PFSK-1 (cell line): ENCODE data around the gene ITM2B.

Experiments
- FOXP2 ChIP-seq: optimal IDR thresholded peaks from 2 replicates; pipeline ENCODE3; 2011; ENCODE audit warnings: borderline replicate concordance, control low read depth, inconsistent platforms; ENCODE audit not compliant: insufficient read depth; ENCODE audit errors: extremely low read length, extremely low read depth
- POLR2AphosphoS5 ChIP-seq: IDR thresholded peaks from 2 replicates; pipeline ENCODE4 v1.6.1; 2012; ENCODE audit warnings: low read depth, mild to moderate bottlenecking, control low read depth, low read length, moderate library complexity
- REST ChIP-seq, 2 experiments: IDR thresholded peaks; 2 replicates each; pipeline versions ENCODE4 v1.6.1 to v1.8.0; 2011 to 2012; ENCODE audit warnings: low read depth in 2 of 2, low read length in 2 of 2, control low read depth in 1 of 2, inconsistent platforms in 1 of 2, mild to moderate bottlenecking in 1 of 2, moderate library complexity in 1 of 2; ENCODE audit not compliant: insufficient read depth in 1 of 2
- SIN3A ChIP-seq: IDR thresholded peaks from 2 replicates; pipeline ENCODE4 v1.6.1; 2012; ENCODE audit warnings: mild to moderate bottlenecking, low read length, moderate library complexity, borderline replicate concordance; ENCODE audit not compliant: insufficient read depth
- TAF1 ChIP-seq: IDR thresholded peaks from 2 replicates; pipeline ENCODE4 v1.6.1; 2012; ENCODE audit warnings: low read length, control low read depth, borderline replicate concordance; ENCODE audit not compliant: insufficient read depth

ITM2B gene

GRCh38 chr13:48220981-48221685 is 11.9 kb upstream of the ITM2B start:
- no peak for TF ChIP-seq POLR2AphosphoS5
- TF ChIP-seq SIN3A: no peak
- no peak for TF ChIP-seq FOXP2
- no peak for TF ChIP-seq TAF1
- no peak for TF ChIP-seq REST (IDR thresholded peaks at IDR 0.05; ENCODE audit: insufficient read depth in 1 of 2, low read depth in 2 of 2, low read length in 2 of 2)

- TF ChIP-seq FOXP2: no peak
- no peak for TF ChIP-seq SIN3A
- TF ChIP-seq TAF1: no peak
- no peak for TF ChIP-seq POLR2AphosphoS5
- TF ChIP-seq REST (IDR thresholded peaks at IDR 0.05; ENCODE audit: insufficient read depth in 1 of 2, low read depth in 2 of 2, low read length in 2 of 2): no peak
Observed at GRCh38 chr13:48221686-48222187, 11.3 kb upstream of the ITM2B start.

DNA sequence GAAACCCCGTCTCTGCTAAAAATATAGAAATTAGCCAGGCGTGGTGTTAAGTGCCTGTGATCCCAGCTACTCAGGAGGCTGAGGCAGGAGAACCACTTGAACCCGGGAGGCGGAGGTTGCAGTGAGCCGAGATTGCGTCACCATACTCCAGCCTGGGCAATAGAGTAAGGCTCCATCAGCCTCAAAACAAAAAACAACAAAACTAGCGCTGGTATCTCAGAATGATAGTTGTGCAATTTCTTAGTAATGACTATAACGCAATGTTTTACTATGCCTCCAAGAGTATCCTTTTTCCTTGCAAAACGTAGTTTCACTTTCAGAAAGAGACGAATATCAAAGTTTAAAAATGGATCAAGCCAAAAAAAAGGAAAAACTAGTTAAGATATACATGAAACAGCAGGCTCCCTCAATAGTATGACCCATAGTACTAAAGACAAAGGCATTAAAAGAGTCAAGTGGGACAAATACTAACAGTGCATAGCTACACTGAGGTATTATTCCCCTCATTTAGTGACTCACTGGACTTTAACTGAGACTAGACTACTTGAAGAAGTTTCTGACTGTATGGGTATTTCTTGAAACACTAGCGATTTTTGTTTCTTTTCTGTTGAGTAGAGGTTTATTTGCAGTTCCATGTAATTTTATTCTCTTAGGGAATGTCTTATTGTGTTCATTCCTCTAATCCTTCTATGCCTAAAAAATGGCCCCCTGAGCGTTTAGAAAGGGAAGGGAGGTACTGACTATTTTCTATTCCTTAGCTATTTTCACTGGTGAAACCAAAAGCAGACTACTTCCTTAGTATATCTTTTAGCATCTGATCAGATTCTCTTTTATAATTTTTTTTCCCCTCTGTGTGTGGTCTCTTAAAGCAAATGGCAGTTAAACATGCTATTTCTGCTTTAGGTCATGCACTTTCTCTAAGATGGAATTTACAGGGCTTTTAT is 10.4 kb upstream of the ITM2B start:
- TF ChIP-seq TAF1 (no peak), SIN3A (no peak)

DNA sequence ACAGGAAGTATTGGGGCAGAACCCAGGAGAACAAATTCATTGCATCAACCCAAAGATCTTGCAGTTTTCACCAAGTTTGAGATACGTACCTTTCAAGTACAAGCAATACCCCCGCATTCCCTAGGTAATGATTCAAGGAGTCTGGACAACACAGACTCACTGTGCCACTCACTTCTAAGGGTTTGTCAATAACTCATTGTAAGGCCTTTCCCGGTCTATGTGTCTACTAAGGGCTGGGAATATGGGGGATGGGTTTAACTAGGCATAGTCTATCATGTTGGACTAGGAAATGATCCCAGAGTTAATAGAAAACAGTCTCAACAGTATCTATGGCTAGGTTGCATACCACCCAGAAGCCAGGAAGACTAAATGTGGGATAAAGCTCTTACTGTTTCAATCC is 8.3 kb upstream of the ITM2B start:
- TF ChIP-seq TAF1 (no peak), SIN3A (no peak)

DNA sequence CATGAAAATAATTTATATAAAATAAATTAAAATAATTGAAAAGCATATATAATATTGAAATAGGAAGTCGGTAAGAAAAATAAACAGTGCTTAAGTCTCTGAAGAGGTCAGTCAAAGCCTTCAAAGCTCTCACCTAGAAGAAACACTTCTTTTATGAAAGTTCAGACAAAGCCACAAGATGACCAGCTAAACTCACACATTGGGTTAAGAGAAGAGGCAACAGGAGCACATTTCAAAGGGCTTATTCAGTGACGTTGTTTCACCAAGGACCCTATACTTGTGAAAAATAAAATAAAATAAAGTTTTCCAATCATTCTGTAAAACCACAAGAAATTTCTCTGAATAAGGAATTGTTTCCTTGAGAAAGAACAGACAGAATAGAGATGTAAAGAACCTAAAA is 2.5 kb upstream of the ITM2B start:
- TF ChIP-seq SIN3A (no peak), FOXP2 (no peak), REST (IDR thresholded peaks at IDR 0.05; ENCODE audit: insufficient read depth in 1 of 2, low read depth in 2 of 2, low read length in 2 of 2) (no peak), TAF1 (no peak), POLR2AphosphoS5 (no peak)

DNA sequence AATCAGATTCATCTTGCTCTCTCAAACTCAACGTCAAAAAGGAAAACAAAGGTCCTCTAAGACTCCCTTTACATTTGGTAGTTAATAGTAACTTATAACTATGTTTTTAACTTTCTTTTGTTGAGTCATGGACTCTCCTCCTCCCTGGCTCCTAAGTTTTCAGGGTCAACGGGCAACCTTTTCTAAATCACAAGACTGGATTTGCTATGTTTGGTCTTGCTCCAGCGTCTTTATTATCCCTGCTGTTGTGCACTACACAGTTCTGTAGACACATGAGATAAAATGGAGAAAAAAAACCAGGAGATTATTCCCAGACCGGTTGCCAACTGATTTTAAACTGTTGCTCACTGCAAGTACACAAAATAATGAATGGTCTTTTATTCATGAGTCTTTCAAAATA is 1.9 kb upstream of the ITM2B start:
- no peak for TF ChIP-seq TAF1
- TF ChIP-seq SIN3A: no peak
- TF ChIP-seq POLR2AphosphoS5: no peak
- TF ChIP-seq FOXP2: no peak
- TF ChIP-seq REST (IDR thresholded peaks at IDR 0.05; ENCODE audit: insufficient read depth in 1 of 2, low read depth in 2 of 2, low read length in 2 of 2): no peak
